HepG2 (cell line): Measurements from ENCODE around the gene PNPLA2. TPM values are rescaled to one million over a fixed set of nuclear protein-coding genes. Genes with fewer than 3 reads are reported as not detected.

Source experiments
- ATAC-seq: fragments of 200-7000 bp; cut with Tn5 transposase; 3 replicates; pipeline ENCODE4 v1.9.1; 2020; ENCODE audit warnings: mild to moderate bottlenecking, moderate library complexity
- BruUV-seq: library from RNA; stranded (reverse); fragments of 400-500 nt; replicated peaks from 2 replicates; lab custom pipeline; 2021; lab: Mats Ljungman, UMichigan
- CTCF ChIA-PET: fragments of 300-600 bp; formaldehyde crosslinking; extraction: SDS; loops from one replicate; lab custom pipeline; 2021; ENCODE audit warnings: low total read pairs, inconsistent platforms, low intra/inter-chr PET ratio; lab: Yijun Ruan, JAX
- POLR2A ChIA-PET: fragments of 350-600 bp; sonication (Branson Sonifier 250); formaldehyde crosslinking; loops from one replicate; lab custom pipeline; 2020; ENCODE audit warnings: antibody characterized with exemption, inconsistent platforms; lab: Yijun Ruan, JAX
- DNase-seq: peaks from one replicate; pipeline ENCODE4 v3.0.0-alpha.2; 2015; ENCODE audit warnings: low spot score
- FAIRE-seq: peaks from 3 replicates; lab custom pipeline; 2011; peaks lifted over from hg19 to GRCh38; lab: Jason Lieb, UNC
- H2AFZ ChIP-seq: one replicate; pipeline ENCODE4 v1.6.1; 2011; ENCODE audit warnings: low read length, inconsistent platforms
- H3K27ac ChIP-seq: fragments of 300-600 bp; 3 replicates; pipeline ENCODE4 v1.8.0; 2011; ENCODE audit warnings: mixed run types, mild to moderate bottlenecking, mixed read lengths, low read length, inconsistent platforms; ENCODE audit not compliant: insufficient read depth; ENCODE audit errors: extremely low read length
- H3K27me3 ChIP-seq, 2 experiments: fragments of 200-600 bp in 1 of 2; 2 replicates in 1 of 2; 3 replicates in 1 of 2; pipeline versions ENCODE4 v1.6.0 to v1.8.0; 2011; ENCODE audit warnings: low read length in 2 of 2, mild to moderate bottlenecking in 2 of 2, moderate library complexity in 2 of 2, inconsistent platforms in 1 of 2; ENCODE audit not compliant: insufficient read depth in 2 of 2, control insufficient read depth in 1 of 2
- H3K36me3 ChIP-seq, 2 experiments: fragments of 200-600 bp in 1 of 2; replicated peaks in 1 of 2; 2 replicates in 1 of 2; 3 replicates in 1 of 2; pipeline versions ENCODE4 v1.5.1 to v1.8.0; 2011; ENCODE audit warnings: low read length in 2 of 2, inconsistent platforms in 1 of 2; ENCODE audit not compliant: insufficient read depth in 2 of 2, control insufficient read depth in 1 of 2
- H3K4me1 ChIP-seq: 2 replicates; pipeline ENCODE4 v1.5.1; 2012; ENCODE audit warnings: low read length, inconsistent platforms; ENCODE audit not compliant: insufficient read depth
- H3K4me2 ChIP-seq: 2 replicates; pipeline ENCODE4 v1.6.0; 2011; ENCODE audit warnings: low read depth, low read length, inconsistent platforms
- H3K4me3 ChIP-seq, 3 experiments: fragments of 200-600 bp in 1 of 3; sonication (generic), shearing (Covaris generic) in 1 of 3; replicated peaks in 1 of 3; 2 replicates each; pipeline ENCODE4 v1.5.1; 2011 to 2016; ENCODE audit warnings: low read length in 3 of 3, inconsistent platforms in 2 of 3, low read depth in 2 of 3, mild to moderate bottlenecking in 2 of 3, control low read depth in 1 of 3, mixed read lengths in 1 of 3; ENCODE audit not compliant: insufficient read depth in 1 of 3
- H3K79me2 ChIP-seq: one replicate; pipeline ENCODE4 v1.6.1; 2011; ENCODE audit warnings: low read length, inconsistent platforms; ENCODE audit not compliant: insufficient read depth
- H3K9ac ChIP-seq: 2 replicates; pipeline ENCODE4 v1.6.0; 2011; ENCODE audit warnings: mild to moderate bottlenecking, low read depth, low read length, inconsistent platforms; ENCODE audit not compliant: insufficient read depth
- H3K9me3 ChIP-seq: 2 replicates; pipeline ENCODE4 v1.5.1; 2012; ENCODE audit warnings: mild to moderate bottlenecking, low read length
- H4K20me1 ChIP-seq: 2 replicates; pipeline ENCODE4 v1.6.0; 2011; ENCODE audit warnings: inconsistent platforms, mild to moderate bottlenecking, low read length, moderate library complexity; ENCODE audit not compliant: insufficient read depth
- AGO2 ChIP-seq: fragments of 200-400 bp; formaldehyde crosslinking; optimal IDR thresholded peaks from 2 replicates; pipeline ENCODE3; 2017; ENCODE audit warnings: mild to moderate bottlenecking, low read depth, low read length, moderate library complexity
- FOXM1 ChIP-seq: sonication (generic); formaldehyde crosslinking; IDR thresholded peaks from 2 replicates; pipeline ENCODE4 v1.5.0; 2020; ENCODE audit warnings: missing genetic modification reagents
- IRX3 ChIP-seq: sonication (generic); formaldehyde crosslinking; IDR thresholded peaks from 2 replicates; pipeline ENCODE4 v1.8.1; 2023; ENCODE audit warnings: mild to moderate bottlenecking, low read depth, missing genetic modification reagents, borderline replicate concordance
- JUN ChIP-seq: sonication (generic); formaldehyde crosslinking; IDR thresholded peaks from 2 replicates; pipeline ENCODE4 v1.4.0; 2020; ENCODE audit warnings: mild to moderate bottlenecking, missing genetic modification reagents
- JUND ChIP-seq: sonication (generic); formaldehyde crosslinking; IDR thresholded peaks from 2 replicates; pipeline ENCODE4 v1.8.0; 2022; ENCODE audit warnings: mild to moderate bottlenecking, missing genetic modification reagents
- NCOA2 ChIP-seq: sonication (generic); formaldehyde crosslinking; IDR thresholded peaks from 2 replicates; pipeline ENCODE4 v1.8.0; 2022; ENCODE audit warnings: inconsistent platforms
- PAWR ChIP-seq: sonication (generic); formaldehyde crosslinking; IDR thresholded peaks from 2 replicates; pipeline ENCODE4 v1.4.0; 2020; ENCODE audit warnings: missing genetic modification reagents, mild to moderate bottlenecking, borderline replicate concordance
- WGBS: methylation state at CpG from one replicate; pipeline ENCODE4 v1.1.6; 2017; ENCODE audit warnings: low lambda C conversion rate; 5-methylcytosine and 5-hydroxymethylcytosine counted together
- in situ Hi-C: cut with HindIII; loops from 2 replicates; pipeline ENCODE4 v1.10.0; 2017; ENCODE audit warnings: low pct_unique_long_range_greater_than_20kb; ENCODE audit not compliant: extremely low pct_ligation_motif_present
- intact Hi-C: fragments of 100-400 bp; cut with micrococcal nuclease; formaldehyde crosslinking; loops from one replicate; pipeline ENCODE4 v1.10.0; 2022; ENCODE audit not compliant: unreplicated experiment
- polyA plus RNA-seq, 8 experiments: library from polyadenylated mRNA; depleted of rRNA in 3 of 8; stranded (reverse) in 7 of 8; unstranded in 1 of 8; fragments of >200 nt; fragmentation: Illumina TruSeq in 4 of 8; extraction: Trizol in 4 of 8; gene quantifications; 2 replicates each; pipeline versions ENCODE4 v1.2.1 to v1.2.3, GENCODE V29; 2011 to 2016; ENCODE audit warnings: low read depth in 4 of 8, missing spikeins in 1 of 8, mixed read lengths in 1 of 8; ENCODE audit not compliant: insufficient read depth in 1 of 8
- total RNA-seq, 5 experiments: library from RNA; depleted of rRNA; stranded (reverse); fragments of >200 nt; fragmentation: Illumina TruSeq; extraction: Trizol; gene quantifications; 2 replicates each; pipeline ENCODE4 v1.2.3, GENCODE V29; 2016; ENCODE audit warnings: low read depth in 1 of 5
- TF ChIP-seq, protein P1 (sequence below): sonication (generic); formaldehyde crosslinking; IDR thresholded peaks from 2 replicates; pipeline ENCODE4 v1.8.1; 2022; ENCODE audit warnings: low read depth, mild to moderate bottlenecking, missing genetic modification reagents
- TF ChIP-seq, protein P2 (sequence below): sonication (generic); formaldehyde crosslinking; IDR thresholded peaks from 2 replicates; pipeline ENCODE4 v1.4.0; 2020; ENCODE audit warnings: low read depth, missing genetic modification reagents

The PNPLA2 gene
- total and polyA plus RNA-seq, 2 of the 13 experiments (the other 11 are each of a cell fraction or from before 2014, with no cell fraction given), result 10.5 to 43.2 TPM

DNA sequence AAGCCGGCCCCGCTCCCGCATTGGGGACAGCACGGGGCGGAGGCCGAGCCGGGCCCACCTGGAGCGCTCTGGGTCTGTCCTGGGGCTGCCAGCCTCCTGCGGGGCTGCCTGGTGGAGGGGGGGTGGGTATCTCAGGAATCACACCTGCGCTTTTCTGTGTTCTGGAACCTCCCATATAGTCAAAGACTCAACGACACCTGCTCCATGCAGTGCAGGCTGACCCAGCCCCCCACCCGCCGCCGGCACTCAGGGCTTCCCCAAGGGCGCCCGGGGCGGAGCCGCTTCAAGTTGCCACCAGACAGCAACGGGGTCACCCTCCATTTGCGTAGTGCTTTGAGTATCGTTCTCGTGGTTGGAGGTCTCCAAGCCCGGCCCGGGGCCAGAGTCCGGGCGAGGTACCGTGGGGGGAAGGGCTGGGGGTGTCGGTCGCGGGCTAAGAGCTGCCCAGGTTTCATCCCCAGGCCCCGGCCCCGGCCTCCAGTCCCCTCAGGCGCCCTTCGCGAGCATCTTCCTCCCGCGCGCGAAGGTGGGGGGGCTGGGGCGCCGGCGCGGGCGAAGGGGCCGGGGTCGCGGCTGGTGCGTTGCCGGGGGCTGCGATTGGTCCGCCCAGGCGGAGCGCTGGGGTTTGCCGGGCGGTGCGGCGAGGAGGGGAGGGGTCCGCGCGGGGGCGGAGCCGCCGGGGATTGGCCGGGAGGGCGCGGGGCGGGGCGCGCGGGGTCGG, 30.6 kb downstream of the PNPLA2 start:
- no peak overlapping the region for H2AFZ ChIP-seq
- FAIRE-seq (no peak), ATAC-seq (no peak), DNase-seq (no peak)
- H4K20me1 ChIP-seq, result 0 out of 2 replicates have a peak, but pooled peaks cover 4% of the 10 kb centered on the region
- no peak overlapping the region for H3K4me2 ChIP-seq
- no peaks in the 10 kb centered on the region for H3K9me3 ChIP-seq
- POLR2A ChIA-PET, result no interaction called here
- no peak overlapping the region for H3K27ac ChIP-seq
- TF ChIP-seq IRX3 (CRISPR knock-in tag) (no peak), AGO2 (peak; percentile 32), JUND (CRISPR knock-in tag) (no peak), NCOA2 (CRISPR knock-in tag) (no peak), JUN (no peak), FOXM1 (no peak), PAWR (CRISPR knock-in tag) (no peak)
- TF ChIP-seq, protein P1, sequence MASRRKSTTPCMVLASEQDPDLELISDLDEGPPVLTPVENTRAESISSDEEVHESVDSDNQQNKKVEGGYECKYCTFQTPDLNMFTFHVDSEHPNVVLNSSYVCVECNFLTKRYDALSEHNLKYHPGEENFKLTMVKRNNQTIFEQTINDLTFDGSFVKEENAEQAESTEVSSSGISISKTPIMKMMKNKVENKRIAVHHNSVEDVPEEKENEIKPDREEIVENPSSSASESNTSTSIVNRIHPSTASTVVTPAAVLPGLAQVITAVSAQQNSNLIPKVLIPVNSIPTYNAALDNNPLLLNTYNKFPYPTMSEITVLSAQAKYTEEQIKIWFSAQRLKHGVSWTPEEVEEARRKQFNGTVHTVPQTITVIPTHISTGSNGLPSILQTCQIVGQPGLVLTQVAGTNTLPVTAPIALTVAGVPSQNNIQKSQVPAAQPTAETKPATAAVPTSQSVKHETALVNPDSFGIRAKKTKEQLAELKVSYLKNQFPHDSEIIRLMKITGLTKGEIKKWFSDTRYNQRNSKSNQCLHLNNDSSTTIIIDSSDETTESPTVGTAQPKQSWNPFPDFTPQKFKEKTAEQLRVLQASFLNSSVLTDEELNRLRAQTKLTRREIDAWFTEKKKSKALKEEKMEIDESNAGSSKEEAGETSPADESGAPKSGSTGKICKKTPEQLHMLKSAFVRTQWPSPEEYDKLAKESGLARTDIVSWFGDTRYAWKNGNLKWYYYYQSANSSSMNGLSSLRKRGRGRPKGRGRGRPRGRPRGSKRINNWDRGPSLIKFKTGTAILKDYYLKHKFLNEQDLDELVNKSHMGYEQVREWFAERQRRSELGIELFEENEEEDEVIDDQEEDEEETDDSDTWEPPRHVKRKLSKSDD (CRISPR knock-in tag), result no peak
- TF ChIP-seq, protein P2, sequence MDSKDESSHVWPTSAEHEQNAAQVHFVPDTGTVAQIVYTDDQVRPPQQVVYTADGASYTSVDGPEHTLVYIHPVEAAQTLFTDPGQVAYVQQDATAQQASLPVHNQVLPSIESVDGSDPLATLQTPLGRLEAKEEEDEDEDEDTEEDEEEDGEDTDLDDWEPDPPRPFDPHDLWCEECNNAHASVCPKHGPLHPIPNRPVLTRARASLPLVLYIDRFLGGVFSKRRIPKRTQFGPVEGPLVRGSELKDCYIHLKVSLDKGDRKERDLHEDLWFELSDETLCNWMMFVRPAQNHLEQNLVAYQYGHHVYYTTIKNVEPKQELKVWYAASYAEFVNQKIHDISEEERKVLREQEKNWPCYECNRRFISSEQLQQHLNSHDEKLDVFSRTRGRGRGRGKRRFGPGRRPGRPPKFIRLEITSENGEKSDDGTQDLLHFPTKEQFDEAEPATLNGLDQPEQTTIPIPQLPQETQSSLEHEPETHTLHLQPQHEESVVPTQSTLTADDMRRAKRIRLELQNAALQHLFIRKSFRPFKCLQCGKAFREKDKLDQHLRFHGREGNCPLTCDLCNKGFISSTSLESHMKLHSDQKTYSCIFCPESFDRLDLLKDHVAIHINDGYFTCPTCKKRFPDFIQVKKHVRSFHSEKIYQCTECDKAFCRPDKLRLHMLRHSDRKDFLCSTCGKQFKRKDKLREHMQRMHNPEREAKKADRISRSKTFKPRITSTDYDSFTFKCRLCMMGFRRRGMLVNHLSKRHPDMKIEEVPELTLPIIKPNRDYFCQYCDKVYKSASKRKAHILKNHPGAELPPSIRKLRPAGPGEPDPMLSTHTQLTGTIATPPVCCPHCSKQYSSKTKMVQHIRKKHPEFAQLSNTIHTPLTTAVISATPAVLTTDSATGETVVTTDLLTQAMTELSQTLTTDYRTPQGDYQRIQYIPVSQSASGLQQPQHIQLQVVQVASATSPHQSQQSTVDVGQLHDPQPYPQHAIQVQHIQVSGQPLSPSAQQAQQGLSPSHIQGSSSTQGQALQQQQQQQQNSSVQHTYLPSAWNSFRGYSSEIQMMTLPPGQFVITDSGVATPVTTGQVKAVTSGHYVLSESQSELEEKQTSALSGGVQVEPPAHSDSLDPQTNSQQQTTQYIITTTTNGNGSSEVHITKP, result no peak
- H3K36me3 ChIP-seq, result no peaks in the 10 kb centered on the region; a peak in 2 of 5 replicates
- peaks cover 19% of the 10 kb centered on the region for H3K4me1 ChIP-seq
- H3K9ac ChIP-seq, result no peak overlapping the region
- intact Hi-C loops, result no loop called here
- no TSS peak for BruUV-seq
- in situ Hi-C loops, result no loop called here
- 98% methylated on average over 54 of the region's 71 CpGs for WGBS
- no peaks in the 10 kb centered on the region for H3K79me2 ChIP-seq
- H3K4me3 ChIP-seq, result no peak overlapping the region
- no peaks in the 10 kb centered on the region for H3K27me3 ChIP-seq
- CTCF ChIA-PET, result interaction anchor here (2.1 kb wide), 1 partner anchor 202 kb away, joined by 8 read pairs; no protein-coding TSS in a partner anchor
